PFSK-1 (cell line): Measurements from ENCODE around the gene AKAP6.

Source experiments
- FOXP2 ChIP-seq: optimal IDR thresholded peaks from 2 replicates; pipeline ENCODE3; 2011; ENCODE audit warnings: borderline replicate concordance, control low read depth, inconsistent platforms; ENCODE audit not compliant: insufficient read depth; ENCODE audit errors: extremely low read length, extremely low read depth
- POLR2AphosphoS5 ChIP-seq: IDR thresholded peaks from 2 replicates; pipeline ENCODE4 v1.6.1; 2012; ENCODE audit warnings: low read depth, mild to moderate bottlenecking, control low read depth, low read length, moderate library complexity
- SIN3A ChIP-seq: IDR thresholded peaks from 2 replicates; pipeline ENCODE4 v1.6.1; 2012; ENCODE audit warnings: mild to moderate bottlenecking, low read length, moderate library complexity, borderline replicate concordance; ENCODE audit not compliant: insufficient read depth
- TAF1 ChIP-seq: IDR thresholded peaks from 2 replicates; pipeline ENCODE4 v1.6.1; 2012; ENCODE audit warnings: low read length, control low read depth, borderline replicate concordance; ENCODE audit not compliant: insufficient read depth
- TF ChIP-seq, protein P1 (sequence below), 2 experiments: IDR thresholded peaks; 2 replicates each; pipeline versions ENCODE4 v1.6.1 to v1.8.0; 2011 to 2012; ENCODE audit warnings: low read depth in 2 of 2, low read length in 2 of 2, control low read depth in 1 of 2, inconsistent platforms in 1 of 2, mild to moderate bottlenecking in 1 of 2, moderate library complexity in 1 of 2; ENCODE audit not compliant: insufficient read depth in 1 of 2

The AKAP6 gene

GRCh38 chr14:32728526-32728925, 399.4 kb downstream of the AKAP6 start:
- TF ChIP-seq SIN3A (no peak), TAF1 (no peak), FOXP2 (no peak), POLR2AphosphoS5 (no peak)
- TF ChIP-seq, protein P1, sequence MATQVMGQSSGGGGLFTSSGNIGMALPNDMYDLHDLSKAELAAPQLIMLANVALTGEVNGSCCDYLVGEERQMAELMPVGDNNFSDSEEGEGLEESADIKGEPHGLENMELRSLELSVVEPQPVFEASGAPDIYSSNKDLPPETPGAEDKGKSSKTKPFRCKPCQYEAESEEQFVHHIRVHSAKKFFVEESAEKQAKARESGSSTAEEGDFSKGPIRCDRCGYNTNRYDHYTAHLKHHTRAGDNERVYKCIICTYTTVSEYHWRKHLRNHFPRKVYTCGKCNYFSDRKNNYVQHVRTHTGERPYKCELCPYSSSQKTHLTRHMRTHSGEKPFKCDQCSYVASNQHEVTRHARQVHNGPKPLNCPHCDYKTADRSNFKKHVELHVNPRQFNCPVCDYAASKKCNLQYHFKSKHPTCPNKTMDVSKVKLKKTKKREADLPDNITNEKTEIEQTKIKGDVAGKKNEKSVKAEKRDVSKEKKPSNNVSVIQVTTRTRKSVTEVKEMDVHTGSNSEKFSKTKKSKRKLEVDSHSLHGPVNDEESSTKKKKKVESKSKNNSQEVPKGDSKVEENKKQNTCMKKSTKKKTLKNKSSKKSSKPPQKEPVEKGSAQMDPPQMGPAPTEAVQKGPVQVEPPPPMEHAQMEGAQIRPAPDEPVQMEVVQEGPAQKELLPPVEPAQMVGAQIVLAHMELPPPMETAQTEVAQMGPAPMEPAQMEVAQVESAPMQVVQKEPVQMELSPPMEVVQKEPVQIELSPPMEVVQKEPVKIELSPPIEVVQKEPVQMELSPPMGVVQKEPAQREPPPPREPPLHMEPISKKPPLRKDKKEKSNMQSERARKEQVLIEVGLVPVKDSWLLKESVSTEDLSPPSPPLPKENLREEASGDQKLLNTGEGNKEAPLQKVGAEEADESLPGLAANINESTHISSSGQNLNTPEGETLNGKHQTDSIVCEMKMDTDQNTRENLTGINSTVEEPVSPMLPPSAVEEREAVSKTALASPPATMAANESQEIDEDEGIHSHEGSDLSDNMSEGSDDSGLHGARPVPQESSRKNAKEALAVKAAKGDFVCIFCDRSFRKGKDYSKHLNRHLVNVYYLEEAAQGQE (IDR thresholded peaks at IDR 0.05; ENCODE audit: insufficient read depth in 1 of 2, low read depth in 2 of 2, low read length in 2 of 2): no peak

DNA sequence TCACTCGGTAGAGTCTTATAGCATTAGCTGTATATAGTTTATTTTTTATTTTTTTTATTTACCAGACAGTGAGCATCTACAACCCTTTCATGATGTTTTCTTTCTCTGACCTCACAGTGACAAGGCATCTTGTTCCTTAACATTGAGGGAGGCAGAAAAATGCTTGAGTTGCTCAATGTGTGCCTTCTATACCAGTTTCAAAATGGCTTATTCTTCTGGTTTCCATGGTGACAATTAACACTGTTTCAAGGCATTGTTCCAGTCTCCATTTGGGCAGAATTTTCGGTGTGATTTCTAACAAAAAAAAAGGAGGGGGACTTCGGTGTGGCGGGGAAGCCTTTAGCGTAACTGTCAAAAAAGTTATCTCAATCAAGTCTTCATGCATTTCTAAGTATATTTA, 399.9 kb downstream of the AKAP6 start:
- no peak for TF ChIP-seq SIN3A

DNA sequence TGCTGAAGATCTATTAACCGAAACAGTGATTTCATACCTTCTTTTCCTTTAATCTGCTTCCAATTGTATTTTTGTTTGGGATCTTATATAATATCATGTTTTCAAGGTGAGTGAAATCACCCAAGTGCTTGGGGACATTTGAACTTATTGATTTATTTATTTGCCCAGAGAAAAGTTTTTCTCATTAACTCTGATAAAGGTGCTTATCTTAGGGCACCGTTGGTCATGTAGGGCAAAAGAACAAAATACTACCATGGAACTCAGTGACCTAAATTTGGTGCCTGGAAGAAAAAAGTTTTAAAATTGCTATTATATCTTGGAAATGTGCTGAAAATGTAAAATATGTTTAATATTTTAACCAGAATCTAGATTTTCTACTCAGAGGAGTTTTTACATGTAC, 402.2 kb downstream of the AKAP6 start:
- no peak for TF ChIP-seq POLR2AphosphoS5
- no peak for TF ChIP-seq FOXP2
- no peak for TF ChIP-seq TAF1
- TF ChIP-seq, protein P1 (IDR thresholded peaks at IDR 0.05; ENCODE audit: insufficient read depth in 1 of 2, low read depth in 2 of 2, low read length in 2 of 2): no peak
- no peak for TF ChIP-seq SIN3A

- TF ChIP-seq SIN3A: no peak
- TF ChIP-seq, protein P1 (IDR thresholded peaks at IDR 0.05; ENCODE audit: insufficient read depth in 1 of 2, low read depth in 2 of 2, low read length in 2 of 2): no peak
- TF ChIP-seq FOXP2: no peak
- no peak for TF ChIP-seq TAF1
- no peak for TF ChIP-seq POLR2AphosphoS5
Measured at GRCh38 chr14:32733015-32733414, 403.9 kb downstream of the AKAP6 start.

DNA sequence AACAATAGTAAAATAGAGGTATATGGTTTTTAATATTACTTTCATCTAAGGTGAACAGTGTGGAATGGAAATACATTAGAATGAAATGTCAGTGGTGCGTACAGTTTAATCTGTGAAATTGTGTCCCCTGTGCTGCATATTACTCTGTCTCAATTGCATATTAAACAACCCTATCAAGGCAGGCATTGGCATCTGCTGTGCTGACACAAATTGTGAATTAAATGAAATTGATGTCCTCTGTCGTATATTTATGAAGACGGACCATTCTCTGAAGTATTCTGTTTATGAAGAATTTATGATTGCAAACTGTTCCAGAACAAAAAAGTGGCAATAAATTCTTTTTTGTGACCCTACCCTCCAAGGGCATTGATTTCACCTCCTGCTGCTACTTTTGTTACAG, 405.2 kb downstream of the AKAP6 start:
- TF ChIP-seq FOXP2 (no peak), SIN3A (no peak), TAF1 (no peak), POLR2AphosphoS5 (no peak)
- TF ChIP-seq, protein P1 (IDR thresholded peaks at IDR 0.05; ENCODE audit: insufficient read depth in 1 of 2, low read depth in 2 of 2, low read length in 2 of 2): no peak
